ENCODE measurements around the gene KCNN2.

GRCh38 chr5:114438471-114438870, 76.6 kb downstream of the KCNN2 start:
- no peak for TF ChIP-seq CTCF (conservative IDR thresholded peaks at IDR 0.05)
- TF ChIP-seq EZH2 (IDR thresholded peaks at IDR 0.05; ENCODE audit: low read depth): no peak

Measured in PC-9 (cell line).